Naive thymus-derived CD4-positive, alpha-beta T cell (primary cell): ENCODE results near the gene AADACL4. TPM values are rescaled to one million over a fixed set of nuclear protein-coding genes. Genes with fewer than 3 reads are reported as not detected.
A peak's percentile ranks its signal among the peaks of the same experiment; 100 is the strongest.
"Not testable (repeated sequence)": the region's sequence is repeated elsewhere in the genome, so short reads cannot be mapped to it uniquely, and the experiment has no call there.

Source experiments
- ATAC-seq: fragments of 150-1000 bp; cut with Tn5 transposase; 2 replicates; pipeline ENCODE4 v1.10.0; 2021; ENCODE audit warnings: mild to moderate bottlenecking, moderate library complexity
- CTCF ChIA-PET: fragments of 350-600 bp; sonication (Branson Sonifier 250); formaldehyde crosslinking; loops from one replicate; lab custom pipeline; 2021; ENCODE audit warnings: antibody characterized with exemption; lab: Charles Lee
- POLR2A ChIA-PET: fragments of 350-600 bp; sonication (Branson Sonifier 250); formaldehyde crosslinking; loops from one replicate; lab custom pipeline; 2021; ENCODE audit warnings: antibody characterized with exemption, inconsistent platforms; lab: Charles Lee
- DNase-seq, 9 donors: peaks; one replicate each; pipeline versions ENCODE4 v3.0.0 to v3.0.0-alpha.2; 2020 to 2022; ENCODE audit warnings: mixed read lengths in 1 of 9
- H3K27ac ChIP-seq: one replicate; pipeline ENCODE4 v1.7.0; 2013; ENCODE audit warnings: mild to moderate bottlenecking, low read depth, low read length, moderate library complexity
- H3K27me3 ChIP-seq, 2 donors: one replicate each; pipeline ENCODE4 v1.7.0; 2013; ENCODE audit warnings: low read length in 2 of 2, mild to moderate bottlenecking in 2 of 2, moderate library complexity in 2 of 2; ENCODE audit not compliant: control insufficient read depth in 2 of 2, insufficient read depth in 2 of 2
- H3K36me3 ChIP-seq, 3 experiments: 1 replicate in 2 of 3; 2 replicates in 1 of 3; pipeline ENCODE4 v1.7.0; 2013; ENCODE audit warnings: low read length in 3 of 3, mild to moderate bottlenecking in 3 of 3, moderate library complexity in 1 of 3; ENCODE audit not compliant: insufficient read depth in 3 of 3, control insufficient read depth in 2 of 3
- H3K4me1 ChIP-seq, 2 donors: one replicate each; pipeline ENCODE4 v1.7.0; 2013; ENCODE audit warnings: low read length in 2 of 2, mild to moderate bottlenecking in 2 of 2, moderate library complexity in 1 of 2; ENCODE audit not compliant: control insufficient read depth in 2 of 2, insufficient read depth in 2 of 2
- H3K4me3 ChIP-seq: 2 replicates; pipeline ENCODE4 v1.7.0; 2013; ENCODE audit warnings: mild to moderate bottlenecking, low read length
- H3K9me3 ChIP-seq, 3 experiments: 1 replicate in 2 of 3; 2 replicates in 1 of 3; pipeline ENCODE4 v1.7.0; 2013; ENCODE audit warnings: low read length in 3 of 3; ENCODE audit not compliant: control insufficient read depth in 2 of 3
- H3K27ac Mint-ChIP-seq, 9 donors: one replicate each; pipeline ENCODE4 v1.8.0; 2020 to 2022; ENCODE audit warnings: mixed read lengths in 9 of 9, mild to moderate bottlenecking in 8 of 9, moderate library complexity in 5 of 9, inconsistent platforms in 2 of 9
- H3K27me3 Mint-ChIP-seq, 5 donors: one replicate each; pipeline ENCODE4 v1.8.0; 2021 to 2022; ENCODE audit warnings: mixed read lengths in 5 of 5, mild to moderate bottlenecking in 1 of 5
- H3K36me3 Mint-ChIP-seq, 5 donors: one replicate each; pipeline ENCODE4 v1.8.0; 2020 to 2022; ENCODE audit warnings: mixed read lengths in 5 of 5, mild to moderate bottlenecking in 3 of 5, inconsistent platforms in 1 of 5
- H3K4me1 Mint-ChIP-seq, 7 donors: one replicate each; pipeline ENCODE4 v1.8.0; 2020 to 2022; ENCODE audit warnings: mixed read lengths in 7 of 7, mild to moderate bottlenecking in 3 of 7, inconsistent platforms in 1 of 7
- H3K4me3 Mint-ChIP-seq, 10 donors: one replicate each; pipeline ENCODE4 v1.8.0; 2020 to 2022; ENCODE audit warnings: mild to moderate bottlenecking in 10 of 10, mixed read lengths in 10 of 10, moderate library complexity in 6 of 10, inconsistent platforms in 2 of 10
- H3K9me3 Mint-ChIP-seq, 11 donors: one replicate each; pipeline ENCODE4 v1.8.0; 2020 to 2022; ENCODE audit warnings: mixed read lengths in 11 of 11, mild to moderate bottlenecking in 4 of 11, inconsistent platforms in 1 of 11, moderate library complexity in 1 of 11
- intact Hi-C, 2 donors: fragments of 100-400 bp; cut with micrococcal nuclease; formaldehyde crosslinking; loops; one replicate each; pipeline ENCODE4 v1.15.1; 2023
- polyA plus RNA-seq, 2 donors: library from polyadenylated mRNA; unstranded; fragments of 300-500 nt; fragmentation: Illumina TruSeq; gene quantifications; one replicate each; pipeline ENCODE4 v1.2.3, GENCODE V29; 2021
- total RNA-seq, 6 experiments: library from RNA in 5 of 6; stranded (reverse) in 5 of 6; gene quantifications; 1 replicate in 5 of 6; 2 replicates in 1 of 6; pipeline ENCODE4 v1.2.3 and lab custom pipeline; 2021 to 2026

The AADACL4 gene
- total and polyA plus RNA-seq, 7 experiments from 2014 or later = not detected

- no peak overlapping the region for H3K4me3 ChIP-seq
- Mint-ChIP-seq H3K9me3 (peaks cover 0 to 3% (median 0%) of the 10 kb centered on the region in 11 donors), H3K27ac (no peak overlapping the region), H3K4me3 (no peak overlapping the region), H3K36me3 (no peaks in the 10 kb centered on the region), H3K27me3 (peaks cover 3 to 19% (median 7%) of the 10 kb centered on the region in 5 donors), H3K4me1 (peaks cover 0 to 10% (median 6%) of the 10 kb centered on the region in 7 donors)
- POLR2A ChIA-PET = no interaction called here
- no peaks in the 10 kb centered on the region for H3K4me1 ChIP-seq
- intact Hi-C loops = no loop called here
- no peaks in the 10 kb centered on the region for H3K36me3 ChIP-seq
- no peaks in the 10 kb centered on the region for H3K9me3 ChIP-seq
- no peaks in the 10 kb centered on the region for H3K27me3 ChIP-seq
- no peak overlapping the region for H3K27ac ChIP-seq
- CTCF ChIA-PET = interaction anchor here (1.2 kb wide), 1 partner anchor 342 kb away, joined by 3 read pairs; no protein-coding TSS in a partner anchor
- no peak for ATAC-seq
- no peak for DNase-seq
Measured at GRCh38 chr1:12654004-12654567, 10.2 kb downstream of the AADACL4 start.

- Mint-ChIP-seq H3K4me1 (peaks cover 0 to 10% (median 6%) of the 10 kb centered on the region in 7 donors), H3K36me3 (no peaks in the 10 kb centered on the region), H3K9me3 (peaks cover 0 to 3% (median 0%) of the 10 kb centered on the region in 11 donors), H3K4me3 (no peak overlapping the region), H3K27me3 (peaks cover 0 to 17% (median 6%) of the 10 kb centered on the region in 5 donors), H3K27ac (no peak overlapping the region)
- H3K4me3 ChIP-seq = no peak overlapping the region
- H3K4me1 ChIP-seq = no peaks in the 10 kb centered on the region
- no peak for ATAC-seq
- no peak overlapping the region for H3K27ac ChIP-seq
- intact Hi-C loops = loop anchor here in 1 of 2 donors (5.0 kb wide), 1 partner anchor 537 kb away; no protein-coding TSS in a partner anchor
- no peak for DNase-seq
- no peaks in the 10 kb centered on the region for H3K27me3 ChIP-seq
- ChIA-PET POLR2A (no interaction called here), CTCF (interaction anchor here (1.2 kb wide), 1 partner anchor 343 kb away, joined by 3 read pairs; no protein-coding TSS in a partner anchor)
- H3K9me3 ChIP-seq = no peaks in the 10 kb centered on the region
- H3K36me3 ChIP-seq = no peaks in the 10 kb centered on the region
Measured at GRCh38 chr1:12654657-12655056, 10.8 kb downstream of the AADACL4 start.

- no peak overlapping the region for H3K4me3 ChIP-seq
Measured at GRCh38 chr1:12656575-12656974, 12.7 kb downstream of the AADACL4 start.

GRCh38 chr1:12657060-12657884 lies 13.4 kb downstream of the AADACL4 start:
- Mint-ChIP-seq H3K9me3 (peaks cover 0 to 2% (median 0%) of the 10 kb centered on the region in 11 donors), H3K27ac (peak overlapping the region in 1 of 9 donors; percentile 10), H3K4me3 (no peak overlapping the region), H3K27me3 (peaks cover 0 to 9% (median under 1%) of the 10 kb centered on the region in 5 donors), H3K36me3 (no peaks in the 10 kb centered on the region), H3K4me1 (peaks cover 0 to 10% (median 6%) of the 10 kb centered on the region in 7 donors)
- Histone ChIP-seq H3K9me3 (no peaks in the 10 kb centered on the region), H3K4me1 (no peaks in the 10 kb centered on the region), H3K36me3 (no peaks in the 10 kb centered on the region), H3K27me3 (no peaks in the 10 kb centered on the region), H3K4me3 (no peak overlapping the region), H3K27ac (no peak overlapping the region)
- intact Hi-C loops = loop anchor here in 1 of 2 donors (5.0 kb wide), 1 partner anchor 540 kb away; no protein-coding TSS in a partner anchor
- ATAC-seq (no peak), DNase-seq (no peak)
- CTCF ChIA-PET = interaction anchor here (0.8 to 3.7 kb wide), 5 partner anchors 8 to 428 kb away, joined by 3 to 15 read pairs (median 4); no protein-coding TSS in a partner anchor
- POLR2A ChIA-PET = interaction anchor here (0.6 kb wide), 1 partner anchor 1810 kb away, joined by 3 read pairs; no protein-coding TSS in a partner anchor

More at GRCh38 chr1:12656575-12656974, 12.7 kb downstream of the AADACL4 start:
- intact Hi-C loops = loop anchor here in 1 of 2 donors (5.0 kb wide), 1 partner anchor 539 kb away; no protein-coding TSS in a partner anchor
- Mint-ChIP-seq H3K9me3 (peaks cover 0 to 3% (median 0%) of the 10 kb centered on the region in 11 donors), H3K4me1 (peaks cover 0 to 10% (median 6%) of the 10 kb centered on the region in 7 donors), H3K27ac (peak overlapping the region in 1 of 9 donors; percentile 26), H3K4me3 (no peak overlapping the region), H3K36me3 (no peaks in the 10 kb centered on the region), H3K27me3 (peaks cover 0 to 10% (median 5%) of the 10 kb centered on the region in 5 donors)
- ChIA-PET CTCF (interaction anchor here (0.7 to 3.7 kb wide), 7 partner anchors 7 to 427 kb away, joined by 3 to 15 read pairs (median 4); no protein-coding TSS in a partner anchor), POLR2A (no interaction called here)
- H3K4me1 ChIP-seq = no peaks in the 10 kb centered on the region
- H3K27me3 ChIP-seq = no peaks in the 10 kb centered on the region
- no peaks in the 10 kb centered on the region for H3K36me3 ChIP-seq
- DNase-seq (no peak), ATAC-seq (no peak)
- no peak overlapping the region for H3K27ac ChIP-seq
- H3K9me3 ChIP-seq = no peaks in the 10 kb centered on the region

GRCh38 chr1:12657885-12658512 lies 14.1 kb downstream of the AADACL4 start:
- H3K36me3 Mint-ChIP-seq, ATAC-seq, H3K27ac Mint-ChIP-seq, H3K36me3 ChIP-seq, H3K4me1 ChIP-seq, H3K4me1 Mint-ChIP-seq, H3K4me3 Mint-ChIP-seq, H3K27ac ChIP-seq, H3K4me3 ChIP-seq, H3K9me3 Mint-ChIP-seq, H3K9me3 ChIP-seq, H3K27me3 ChIP-seq, DNase-seq: not testable (repeated sequence)
- ChIA-PET CTCF (interaction anchor here (0.7 to 3.7 kb wide), 12 partner anchors 9 to 386 kb away, joined by 3 to 65 read pairs (median 8); no protein-coding TSS in a partner anchor), POLR2A (interaction anchor here (0.6 kb wide), 1 partner anchor 1811 kb away, joined by 3 read pairs; no protein-coding TSS in a partner anchor)
- peaks cover 0 to 11% (median 0%) of the 10 kb centered on the region in 5 donors for H3K27me3 Mint-ChIP-seq
- intact Hi-C loops = loop anchor here (2.0 to 5.0 kb wide), 3 partner anchors 427 to 541 kb away; partner anchors contain the start of gene VPS13D (in 1 of the 2)
